ENCODE data around the gene UBE2H. TPM values are rescaled to one million over a fixed set of nuclear protein-coding genes. Genes with fewer than 3 reads are reported as not detected.
A peak's percentile ranks its signal among the peaks of the same experiment; 100 is the strongest.

UBE2H gene
- total RNA-seq (2022) (103 and 115 TPM in 2 replicates), Bru-seq, nascent RNA (percentile 96 among the genes with signal in this experiment), BruChase-seq, experiment 1, labeled RNA remaining after a 6-hour chase (percentile 94 among the genes with signal in this experiment), BruChase-seq, experiment 2, labeled RNA remaining after a 2-hour chase (percentile 93 among the genes with signal in this experiment)
- long read RNA-seq, full-length matches to known transcripts, result 128 of 159 reads
- long read RNA-seq, partial matches to known transcripts, result 0 of 159 reads
- long read RNA-seq, other reads (novel, unspliced or antisense), result 31 of 159 reads

GRCh38 chr7:129952653-129953560 is at the start of gene UBE2H:
TSS of gene UBE2H (minus strand) at chr7:129952960. CDS start at chr7:129952555, 405 bp downstream.
- CTCF ChIA-PET, result interaction anchor here (0.6 to 2.7 kb wide), 2 partner anchors 54 to 57 kb away, joined by 3 to 17 read pairs; no protein-coding TSS in a partner anchor
- Mint-ChIP-seq H3K9me3 (ENCODE audit: low read depth, unreplicated experiment) (no peaks in the 10 kb centered on the region), H3K27ac (ENCODE audit: unreplicated experiment) (no peak within 1 kb of the TSS), H3K27me3 (ENCODE audit: unreplicated experiment) (no peaks in the 10 kb centered on the region), H3K36me3 (ENCODE audit: insufficient read depth, unreplicated experiment) (no peaks in the 10 kb centered on the region), H3K4me1 (ENCODE audit: low read depth, unreplicated experiment) (peaks cover 19% of the 10 kb centered on the region), H3K4me3 (ENCODE audit: low read depth, unreplicated experiment) (no peak within 1 kb of the TSS)
- TF ChIP-seq, protein P1, sequence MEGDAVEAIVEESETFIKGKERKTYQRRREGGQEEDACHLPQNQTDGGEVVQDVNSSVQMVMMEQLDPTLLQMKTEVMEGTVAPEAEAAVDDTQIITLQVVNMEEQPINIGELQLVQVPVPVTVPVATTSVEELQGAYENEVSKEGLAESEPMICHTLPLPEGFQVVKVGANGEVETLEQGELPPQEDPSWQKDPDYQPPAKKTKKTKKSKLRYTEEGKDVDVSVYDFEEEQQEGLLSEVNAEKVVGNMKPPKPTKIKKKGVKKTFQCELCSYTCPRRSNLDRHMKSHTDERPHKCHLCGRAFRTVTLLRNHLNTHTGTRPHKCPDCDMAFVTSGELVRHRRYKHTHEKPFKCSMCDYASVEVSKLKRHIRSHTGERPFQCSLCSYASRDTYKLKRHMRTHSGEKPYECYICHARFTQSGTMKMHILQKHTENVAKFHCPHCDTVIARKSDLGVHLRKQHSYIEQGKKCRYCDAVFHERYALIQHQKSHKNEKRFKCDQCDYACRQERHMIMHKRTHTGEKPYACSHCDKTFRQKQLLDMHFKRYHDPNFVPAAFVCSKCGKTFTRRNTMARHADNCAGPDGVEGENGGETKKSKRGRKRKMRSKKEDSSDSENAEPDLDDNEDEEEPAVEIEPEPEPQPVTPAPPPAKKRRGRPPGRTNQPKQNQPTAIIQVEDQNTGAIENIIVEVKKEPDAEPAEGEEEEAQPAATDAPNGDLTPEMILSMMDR (IDR thresholded peaks at IDR 0.05; ENCODE audit: unreplicated experiment), result no peak
- intact Hi-C loops (cut with micrococcal nuclease; ENCODE audit: unreplicated experiment), result no loop called here
- no TSS peak for BruUV-seq (replicated peaks)
- peak; percentile 89 for DNase-seq

DNA sequence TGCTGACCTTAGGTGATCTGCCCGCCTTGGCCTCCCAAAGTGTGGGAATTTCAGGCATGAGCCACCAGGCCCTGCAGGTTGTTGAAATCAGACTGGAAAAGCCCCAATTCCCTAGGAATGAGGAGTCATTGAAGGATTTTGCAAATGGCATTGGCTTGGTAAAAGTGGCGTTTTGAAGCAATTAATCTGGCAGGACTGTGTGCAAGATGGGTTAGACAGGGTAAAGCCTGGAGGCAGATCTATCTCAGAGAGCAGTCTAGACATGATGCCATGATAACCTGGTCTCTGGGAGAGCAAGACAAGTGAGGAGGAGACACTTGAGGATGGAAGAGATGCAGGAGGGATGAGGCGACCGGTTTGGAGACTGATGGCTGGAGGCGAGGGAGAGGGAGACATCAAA is 45.7 kb upstream of the UBE2H start:
- intact Hi-C loops (cut with micrococcal nuclease; ENCODE audit: unreplicated experiment), result no loop called here
- Mint-ChIP-seq H3K36me3 (ENCODE audit: insufficient read depth, unreplicated experiment) (no peaks in the 10 kb centered on the region), H3K27me3 (ENCODE audit: unreplicated experiment) (no peaks in the 10 kb centered on the region), H3K4me3 (ENCODE audit: low read depth, unreplicated experiment) (no peak overlapping the region), H3K4me1 (ENCODE audit: low read depth, unreplicated experiment) (no peaks in the 10 kb centered on the region), H3K27ac (ENCODE audit: unreplicated experiment) (no peak overlapping the region), H3K9me3 (ENCODE audit: low read depth, unreplicated experiment) (no peaks in the 10 kb centered on the region)
- DNase-seq, result no peak
- TF ChIP-seq, protein P1 (IDR thresholded peaks at IDR 0.05; ENCODE audit: unreplicated experiment), result no peak
- no TSS peak for BruUV-seq (replicated peaks)
- CTCF ChIA-PET, result interaction anchor here (0.6 kb wide), 1 partner anchor 56 kb away, joined by 6 read pairs; no protein-coding TSS in a partner anchor

GRCh38 chr7:129997285-129997684 is 44.5 kb upstream of the UBE2H start:
- Mint-ChIP-seq H3K4me1 (ENCODE audit: low read depth, unreplicated experiment) (no peaks in the 10 kb centered on the region), H3K36me3 (ENCODE audit: insufficient read depth, unreplicated experiment) (no peaks in the 10 kb centered on the region), H3K9me3 (ENCODE audit: low read depth, unreplicated experiment) (no peaks in the 10 kb centered on the region), H3K27ac (ENCODE audit: unreplicated experiment) (no peak overlapping the region), H3K27me3 (ENCODE audit: unreplicated experiment) (no peaks in the 10 kb centered on the region), H3K4me3 (ENCODE audit: low read depth, unreplicated experiment) (no peak overlapping the region)
- TF ChIP-seq, protein P1 (IDR thresholded peaks at IDR 0.05; ENCODE audit: unreplicated experiment), result no peak
- intact Hi-C loops (cut with micrococcal nuclease; ENCODE audit: unreplicated experiment), result no loop called here
- no peak for DNase-seq
- BruUV-seq (replicated peaks), result no TSS peak
- CTCF ChIA-PET, result no interaction called here

DNA sequence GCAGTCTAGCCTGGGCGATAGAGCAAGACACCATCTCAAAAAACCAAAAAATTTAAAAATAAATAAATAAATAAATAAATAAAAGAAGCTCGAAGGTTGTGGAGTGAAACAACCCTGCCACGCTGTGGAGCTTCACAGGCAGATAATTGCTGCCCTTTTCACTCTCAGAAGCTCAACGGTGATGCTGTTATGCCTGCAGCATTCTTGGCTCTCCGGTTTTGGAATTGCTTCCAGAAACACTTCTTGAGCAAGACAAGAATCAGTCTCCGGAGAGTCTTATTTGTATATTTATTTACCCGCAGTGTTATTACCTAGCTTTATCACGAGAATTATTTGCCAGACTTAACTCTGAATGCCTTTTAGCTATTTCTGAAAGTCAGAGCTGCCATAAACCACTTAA is 40.5 kb upstream of the UBE2H start:
- Mint-ChIP-seq H3K36me3 (ENCODE audit: insufficient read depth, unreplicated experiment) (peaks cover 6% of the 10 kb centered on the region), H3K4me3 (ENCODE audit: low read depth, unreplicated experiment) (no peak overlapping the region), H3K27me3 (ENCODE audit: unreplicated experiment) (no peaks in the 10 kb centered on the region), H3K4me1 (ENCODE audit: low read depth, unreplicated experiment) (peaks cover 9% of the 10 kb centered on the region), H3K9me3 (ENCODE audit: low read depth, unreplicated experiment) (no peaks in the 10 kb centered on the region), H3K27ac (ENCODE audit: unreplicated experiment) (no peak overlapping the region)
- no TSS peak for BruUV-seq (replicated peaks)
- intact Hi-C loops (cut with micrococcal nuclease; ENCODE audit: unreplicated experiment), result no loop called here
- TF ChIP-seq, protein P1 (IDR thresholded peaks at IDR 0.05; ENCODE audit: unreplicated experiment), result no peak
- DNase-seq, result no peak
- CTCF ChIA-PET, result interaction anchor here (2.1 kb wide), 1 partner anchor 16 kb away, joined by 6 read pairs; no protein-coding TSS in a partner anchor
